ENCODE results near the gene MYO1E. TPM values are rescaled to one million over a fixed set of nuclear protein-coding genes. Genes with fewer than 3 reads are reported as not detected.

Gene MYO1E
- total RNA-seq, 2 experiments from 2014 or later = 20.3 to 22.7 TPM

DNA sequence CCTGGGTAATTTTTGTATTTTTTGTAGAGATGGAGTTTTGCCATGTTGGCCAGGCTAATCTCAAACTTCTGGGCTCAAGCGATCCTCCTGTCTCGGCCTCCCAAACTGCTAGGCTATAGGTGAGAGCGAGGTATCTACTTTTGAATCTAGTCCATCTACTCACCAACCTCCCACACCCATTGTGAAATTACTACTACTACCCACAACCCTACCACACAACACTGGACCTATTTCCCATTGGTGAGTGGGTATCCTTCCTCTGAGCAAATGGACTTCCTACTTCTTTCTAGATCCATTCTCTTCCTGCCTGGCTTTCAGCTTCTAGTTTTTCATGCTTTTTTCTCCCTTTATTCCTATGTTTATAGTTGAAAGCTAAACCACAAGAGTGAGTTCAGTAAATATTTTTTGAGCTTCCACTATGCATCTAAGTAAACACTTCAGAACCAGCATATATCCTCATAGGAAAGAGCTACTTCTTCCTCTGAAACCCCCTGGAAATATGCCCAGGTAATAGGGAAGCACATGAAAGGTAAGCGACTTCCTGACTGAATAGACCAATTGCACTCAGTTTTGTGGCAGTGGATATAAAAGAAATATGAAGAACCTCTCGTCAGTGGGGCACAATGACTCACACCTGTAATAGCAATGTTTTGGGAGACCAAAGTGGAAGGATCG is 39.1 kb downstream of the MYO1E start:
- intact Hi-C loops (cut with micrococcal nuclease) = no loop called here
- DNase-seq (no peak), ATAC-seq (no peak)
- TF ChIP-seq CTCF (IDR thresholded peaks at IDR 0.05) = no peak
- Mint-ChIP-seq H3K4me1 (ENCODE audit: low read depth) (peaks cover 3% of the 10 kb centered on the region), H3K9me3 (no peaks in the 10 kb centered on the region), H3K36me3 (ENCODE audit: low read depth) (no peaks in the 10 kb centered on the region), H3K4me3 (no peak overlapping the region), H3K27me3 (peaks cover 6% of the 10 kb centered on the region), H3K27ac (no peak overlapping the region)
- POLR2A ChIA-PET = no interaction called here
- CTCF ChIA-PET = interaction anchor here (1.0 to 1.1 kb wide), 2 partner anchors 11 to 39 kb away, joined by 3 read pairs; no protein-coding TSS in a partner anchor

GRCh38 chr15:59332009-59332408 is 40.7 kb downstream of the MYO1E start:
- Mint-ChIP-seq H3K4me1 (ENCODE audit: low read depth) (peaks cover 10% of the 10 kb centered on the region), H3K4me3 (no peak overlapping the region), H3K9me3 (no peaks in the 10 kb centered on the region), H3K36me3 (ENCODE audit: low read depth) (no peaks in the 10 kb centered on the region), H3K27me3 (peaks cover 6% of the 10 kb centered on the region), H3K27ac (no peak overlapping the region)
- ATAC-seq (no peak), DNase-seq (no peak)
- POLR2A ChIA-PET = no interaction called here
- intact Hi-C loops (cut with micrococcal nuclease) = no loop called here
- CTCF ChIA-PET = no interaction called here
- no peak for TF ChIP-seq CTCF (IDR thresholded peaks at IDR 0.05)

DNA sequence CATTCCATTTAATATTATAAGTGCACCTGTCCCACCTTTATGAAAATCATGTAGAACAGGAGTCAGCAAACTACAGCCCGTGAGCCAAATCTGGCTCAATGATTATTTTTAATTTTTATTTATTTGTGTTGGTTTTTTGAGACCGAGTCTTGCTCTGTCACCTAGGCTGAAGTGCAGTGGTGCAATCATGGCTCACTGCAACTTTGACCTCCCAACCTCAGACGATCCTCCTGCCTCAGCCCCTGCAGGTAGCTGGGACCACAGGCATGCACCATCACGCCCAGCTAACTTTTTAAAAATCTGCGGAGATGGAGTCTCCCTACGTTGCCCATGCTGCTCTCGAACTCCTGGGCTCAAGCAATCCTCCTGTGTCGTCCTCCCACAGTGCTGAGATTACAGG is 42.0 kb downstream of the MYO1E start:
- DNase-seq (no peak), ATAC-seq (no peak)
- no peak overlapping the region for H3K27ac Mint-ChIP-seq
- H3K27me3 Mint-ChIP-seq = peaks cover 6% of the 10 kb centered on the region
- peaks cover 10% of the 10 kb centered on the region for H3K4me1 Mint-ChIP-seq (ENCODE audit: low read depth)
- no peaks in the 10 kb centered on the region for H3K36me3 Mint-ChIP-seq (ENCODE audit: low read depth)
- H3K9me3 Mint-ChIP-seq = no peaks in the 10 kb centered on the region
- no peak for TF ChIP-seq CTCF (IDR thresholded peaks at IDR 0.05)
- ChIA-PET CTCF (no interaction called here), POLR2A (no interaction called here)
- intact Hi-C loops (cut with micrococcal nuclease) = no loop called here
- H3K4me3 Mint-ChIP-seq = no peak overlapping the region

- ATAC-seq = no peak
- intact Hi-C loops (cut with micrococcal nuclease) = no loop called here
- TF ChIP-seq CTCF (IDR thresholded peaks at IDR 0.05) = no peak
- Mint-ChIP-seq H3K4me3 (no peak overlapping the region), H3K36me3 (ENCODE audit: low read depth) (no peaks in the 10 kb centered on the region), H3K27ac (no peak overlapping the region), H3K27me3 (peaks cover 6% of the 10 kb centered on the region), H3K9me3 (no peaks in the 10 kb centered on the region), H3K4me1 (ENCODE audit: low read depth) (peaks cover 10% of the 10 kb centered on the region)
- CTCF ChIA-PET = interaction anchor here (1.7 kb wide), 1 partner anchor 26 kb away, joined by 4 read pairs; no protein-coding TSS in a partner anchor
- no peak for DNase-seq
- POLR2A ChIA-PET = no interaction called here
Measured at GRCh38 chr15:59329570-59330350, 42.9 kb downstream of the MYO1E start.

- CTCF ChIA-PET = interaction anchor here (0.6 to 1.7 kb wide), 2 partner anchors 27 to 200 kb away, joined by 3 to 4 read pairs; no protein-coding TSS in a partner anchor
- Mint-ChIP-seq H3K27me3 (peaks cover 6% of the 10 kb centered on the region), H3K36me3 (ENCODE audit: low read depth) (no peaks in the 10 kb centered on the region), H3K4me3 (no peak overlapping the region), H3K27ac (no peak overlapping the region), H3K4me1 (ENCODE audit: low read depth) (peaks cover 10% of the 10 kb centered on the region), H3K9me3 (no peaks in the 10 kb centered on the region)
- TF ChIP-seq CTCF (IDR thresholded peaks at IDR 0.05) = no peak
- ATAC-seq = no peak
- intact Hi-C loops (cut with micrococcal nuclease) = no loop called here
- POLR2A ChIA-PET = no interaction called here
- no peak for DNase-seq
Measured at GRCh38 chr15:59329091-59329490, 43.6 kb downstream of the MYO1E start.

Measured in activated CD8-positive, alpha-beta T cell treated with anti-CD3 and anti-CD28 coated beads for 36 hours (primary cell).